GM21367 (cell line): ENCODE data around the gene TBL1X.

ENCODE experiments used
- ATAC-seq: cut with Tn5 transposase; IDR thresholded peaks from one replicate; pipeline ENCODE4 v1.9.1; 2021; ENCODE audit not compliant: unreplicated experiment

TBL1X gene

GRCh38 chrX:9658409-9658808 is 193.6 kb downstream of the TBL1X start:
- no peak for ATAC-seq

DNA sequence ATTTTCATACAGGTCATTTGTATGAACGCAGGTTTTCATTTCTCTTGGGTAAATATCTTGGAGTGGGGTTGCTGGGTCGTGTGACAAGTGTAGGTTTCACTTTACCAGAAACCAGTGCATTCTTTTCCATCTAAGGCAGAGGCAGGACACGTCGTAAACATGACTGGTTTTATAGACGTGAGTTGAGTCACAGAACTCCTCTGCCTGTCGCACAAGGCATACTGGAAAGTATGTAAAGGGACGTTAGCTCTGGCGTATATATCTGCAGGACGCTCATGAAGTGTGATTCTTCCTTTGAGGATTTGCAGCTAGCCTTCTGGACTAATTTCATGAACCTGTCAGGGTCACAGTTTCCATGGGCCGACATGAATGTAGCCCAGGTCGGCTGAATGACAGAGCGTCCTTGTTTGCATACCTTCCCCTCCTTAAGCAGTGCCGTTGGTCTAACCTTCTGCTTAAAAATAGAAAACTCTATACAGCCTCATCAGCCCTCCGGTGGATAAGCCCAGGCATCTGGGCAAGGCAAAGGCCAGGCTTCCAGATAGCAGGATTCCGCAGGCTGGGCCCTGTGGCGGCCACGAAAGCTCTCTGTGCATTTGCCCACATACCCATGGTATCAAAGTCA is 194.8 kb downstream of the TBL1X start:
- no peak for ATAC-seq

DNA sequence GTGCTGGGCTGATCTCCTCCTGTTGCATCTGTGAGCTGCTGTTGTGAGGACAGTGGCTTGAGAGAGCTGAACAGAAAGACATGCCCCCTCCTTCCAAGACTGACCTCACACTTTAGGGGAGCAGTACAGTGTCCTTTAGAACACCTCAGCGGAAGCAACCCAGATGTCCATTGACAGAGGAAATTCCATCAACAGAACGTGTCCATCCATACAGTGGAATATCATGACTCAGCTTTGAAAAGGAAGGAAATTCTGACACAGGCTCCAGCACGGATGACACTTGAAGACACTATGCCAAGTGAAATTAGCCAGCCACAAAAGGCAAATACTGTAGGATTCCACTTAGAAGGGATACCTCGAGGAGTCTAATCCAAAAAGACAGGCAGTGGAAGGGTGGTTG is 197.3 kb downstream of the TBL1X start:
- ATAC-seq = no peak

DNA sequence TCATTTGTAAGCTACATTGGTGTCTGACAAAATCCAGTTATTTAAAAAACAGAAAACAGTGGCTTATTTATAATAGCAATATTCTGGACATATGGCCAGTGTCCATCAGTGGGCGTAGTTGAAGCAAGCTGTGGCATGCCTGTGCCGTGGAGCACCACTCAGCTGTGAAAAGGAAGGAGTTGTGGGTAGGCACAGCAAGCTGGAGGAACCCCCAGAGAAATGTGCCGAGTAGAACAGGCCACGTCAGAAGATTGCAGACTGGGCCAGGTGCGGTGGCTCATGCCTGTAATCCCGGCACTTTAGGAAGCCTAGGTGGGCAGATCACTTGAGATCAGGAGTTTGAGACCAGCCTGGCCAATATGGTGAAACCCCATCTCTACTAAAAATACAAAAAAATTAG is 198.4 kb downstream of the TBL1X start:
- ATAC-seq = no peak

GRCh38 chrX:9664224-9664623 is 199.4 kb downstream of the TBL1X start:
- no peak for ATAC-seq

DNA sequence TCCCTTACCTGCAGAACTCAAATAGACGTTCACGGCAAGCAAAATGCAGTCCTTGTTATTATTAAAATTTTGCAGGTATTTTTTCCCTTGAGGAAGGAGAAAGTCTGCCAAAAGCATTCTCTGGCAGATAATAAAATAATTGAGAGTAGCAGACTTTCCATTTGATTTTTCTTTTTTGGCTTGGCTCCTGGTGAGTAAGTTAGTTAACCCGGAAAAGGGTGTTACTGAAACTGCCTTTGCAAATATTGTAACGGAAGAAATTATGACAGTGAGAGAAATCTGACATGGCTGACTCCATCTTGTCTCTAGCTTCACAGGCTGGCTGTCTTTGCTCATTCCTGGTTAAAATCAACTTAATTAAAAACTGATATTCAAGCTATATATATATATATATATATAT is 200.3 kb downstream of the TBL1X start:
- ATAC-seq = no peak

- ATAC-seq = no peak
These were observed 203.7 kb downstream of the TBL1X start for GRCh38 chrX:9668537-9668936.

GRCh38 chrX:9670136-9670814 is 205.4 kb downstream of the TBL1X start:
- no peak for ATAC-seq

GRCh38 chrX:9671998-9672397 is 207.1 kb downstream of the TBL1X start:
- ATAC-seq = no peak

DNA sequence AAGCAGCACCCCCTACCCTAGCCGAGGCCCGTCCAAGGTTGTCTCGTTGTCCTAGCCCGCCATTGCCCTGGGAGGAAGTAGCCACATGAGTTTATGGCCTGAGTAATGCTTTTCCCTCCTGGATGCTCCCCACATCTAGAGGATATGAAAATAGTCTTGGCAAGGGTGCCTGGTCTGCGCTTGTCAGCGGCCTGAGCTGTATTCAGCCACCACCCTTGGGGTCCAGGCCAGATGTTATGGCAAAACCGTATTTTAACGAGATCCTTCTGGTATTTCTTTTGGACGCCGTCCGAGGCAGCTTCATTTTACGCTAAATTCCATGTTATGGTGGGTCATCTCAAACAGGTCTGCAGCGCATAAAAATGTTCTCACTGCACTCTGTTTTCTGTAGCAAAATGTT is 211.4 kb downstream of the TBL1X start:
- no peak for ATAC-seq

DNA sequence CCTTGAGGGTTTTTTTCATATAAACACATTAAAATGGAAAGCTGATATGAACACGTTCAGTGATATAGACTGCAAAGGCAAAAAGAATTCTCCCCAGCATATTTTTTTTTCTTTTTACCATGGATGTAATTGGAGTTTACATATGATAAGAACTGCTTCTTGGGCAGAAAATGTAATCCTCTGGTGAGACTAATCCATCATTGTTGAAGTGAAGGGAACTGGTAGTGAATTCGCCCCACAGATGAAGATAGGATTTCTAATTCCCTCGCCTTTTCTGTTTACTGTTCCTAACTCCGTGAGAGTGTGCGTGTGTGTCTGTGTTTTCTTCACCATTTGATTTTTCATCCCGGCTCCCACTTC is 211.9 kb downstream of the TBL1X start:
- ATAC-seq = no peak

GRCh38 chrX:9677098-9677739 is 212.4 kb downstream of the TBL1X start:
- ATAC-seq = peak; percentile 96

GRCh38 chrX:9678215-9678965 is 213.5 kb downstream of the TBL1X start:
- ATAC-seq = no peak

DNA sequence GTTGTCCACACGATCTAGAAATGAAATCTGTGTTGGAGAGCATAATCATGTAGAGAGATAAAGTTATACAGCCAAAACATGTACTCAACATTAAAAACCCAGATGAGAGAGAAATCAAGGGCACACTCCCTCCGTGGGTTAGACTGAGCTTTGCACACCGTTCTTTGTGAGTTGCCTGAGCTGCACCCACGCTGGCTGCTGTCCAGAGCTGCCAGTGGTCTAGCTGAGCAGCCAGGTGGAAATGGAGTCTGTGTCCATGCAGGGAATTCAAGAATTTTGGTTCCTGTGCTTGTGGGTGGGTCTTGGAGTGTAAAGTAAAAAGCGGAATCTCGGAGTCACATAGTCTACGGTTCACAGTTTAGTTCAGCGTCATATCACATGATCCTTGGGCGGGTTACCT is 216.2 kb downstream of the TBL1X start:
- no peak for ATAC-seq

DNA sequence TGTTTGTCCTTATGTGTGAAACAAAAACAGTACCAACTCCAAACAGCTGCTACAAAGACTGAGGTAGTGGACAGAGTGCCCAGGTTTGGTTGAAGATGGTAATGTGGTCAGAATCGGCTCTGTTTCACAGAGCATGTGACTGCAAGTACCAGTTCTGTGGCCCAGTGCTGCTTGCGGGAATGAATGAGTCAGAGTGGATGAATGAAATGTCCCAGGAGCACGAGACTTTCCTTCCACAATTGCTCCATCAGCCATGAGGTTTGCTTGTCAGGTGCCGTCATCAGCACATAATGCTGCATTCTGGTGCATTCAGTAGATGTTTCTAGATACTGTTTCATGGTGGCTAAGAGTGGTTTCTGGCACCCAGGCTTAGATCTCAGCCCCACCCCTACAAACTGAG is 216.6 kb downstream of the TBL1X start:
- no peak for ATAC-seq

GRCh38 chrX:9682456-9682855 is 217.6 kb downstream of the TBL1X start:
- no peak for ATAC-seq

DNA sequence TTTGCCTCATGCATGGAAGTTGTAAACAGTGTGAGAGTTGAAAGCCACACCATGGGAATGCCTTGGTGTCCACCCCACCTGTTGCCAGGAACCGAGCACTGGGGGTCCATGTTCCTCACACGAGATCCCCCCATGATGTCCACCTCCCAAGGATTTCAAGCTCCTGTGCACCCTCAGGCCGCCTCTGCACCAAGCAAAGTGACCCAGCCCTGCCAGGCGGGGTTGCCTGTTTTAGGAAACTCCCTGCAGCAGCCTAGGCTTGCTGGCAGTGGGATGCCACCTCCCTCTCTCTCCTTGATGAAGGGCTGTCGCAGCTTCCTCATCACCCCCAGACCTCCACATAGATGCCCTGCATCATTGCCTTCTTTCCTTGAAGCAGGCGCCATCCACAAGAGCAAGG is 218.0 kb downstream of the TBL1X start:
- ATAC-seq = no peak

- ATAC-seq = no peak
These were observed 218.5 kb downstream of the TBL1X start for GRCh38 chrX:9683350-9683749.

- no peak for ATAC-seq
These were observed 223.0 kb downstream of the TBL1X start for GRCh38 chrX:9687899-9688298.

- no peak for ATAC-seq
These were observed 224.0 kb downstream of the TBL1X start for GRCh38 chrX:9688833-9689232.

GRCh38 chrX:9690046-9690445 is 225.2 kb downstream of the TBL1X start:
- no peak for ATAC-seq
